Measurements from ENCODE around the gene TFRC. TPM values are rescaled to one million over a fixed set of nuclear protein-coding genes. Genes with fewer than 3 reads are reported as not detected.

TFRC gene
- total RNA-seq, 4 donors from 2014 or later, result 102 to 200 (median 126) TPM

GRCh38 chr3:196122021-196122687 lies 40.3 kb upstream of the TFRC start:
- no peaks in the 10 kb centered on the region for H3K36me3 ChIP-seq
- TF ChIP-seq CTCF (IDR thresholded peaks at IDR 0.05) (no peak), POLR2A (IDR thresholded peaks at IDR 0.05) (no peak)
- H3K4me3 ChIP-seq, result no peak overlapping the region
- no peaks in the 10 kb centered on the region for H3K9me3 ChIP-seq
- no peak overlapping the region for H3K27ac ChIP-seq
- no peak for DNase-seq
- H3K4me1 ChIP-seq, result peaks cover 0 to 11% (median 6%) of the 10 kb centered on the region in 4 donors
- no peaks in the 10 kb centered on the region for H3K27me3 ChIP-seq

- no peaks in the 10 kb centered on the region for H3K9me3 ChIP-seq
- no peaks in the 10 kb centered on the region for H3K27me3 ChIP-seq
- no peak overlapping the region for H3K27ac ChIP-seq
- H3K4me3 ChIP-seq, result no peak overlapping the region
- no peak for DNase-seq
- no peaks in the 10 kb centered on the region for H3K36me3 ChIP-seq
- TF ChIP-seq CTCF (IDR thresholded peaks at IDR 0.05), result no peak
- TF ChIP-seq POLR2A (IDR thresholded peaks at IDR 0.05), result no peak
- H3K4me1 ChIP-seq, result peaks cover 0 to 13% (median 5%) of the 10 kb centered on the region in 4 donors
Observed at GRCh38 chr3:196121066-196121465, 39.2 kb upstream of the TFRC start.

- Histone ChIP-seq H3K36me3 (no peaks in the 10 kb centered on the region), H3K27ac (no peak overlapping the region), H3K9me3 (no peaks in the 10 kb centered on the region), H3K27me3 (no peaks in the 10 kb centered on the region), H3K4me3 (no peak overlapping the region), H3K4me1 (peaks cover 0 to 14% (median 5%) of the 10 kb centered on the region in 4 donors)
- TF ChIP-seq POLR2A (IDR thresholded peaks at IDR 0.05) (no peak), CTCF (IDR thresholded peaks at IDR 0.05) (no peak)
- peak in 1 of 3 donors; percentile 47 for DNase-seq
Observed at GRCh38 chr3:196120291-196120951, 38.5 kb upstream of the TFRC start.

- no peaks in the 10 kb centered on the region for H3K27me3 ChIP-seq
- peaks cover 0 to 14% (median 5%) of the 10 kb centered on the region in 4 donors for H3K4me1 ChIP-seq
- no peak overlapping the region for H3K4me3 ChIP-seq
- DNase-seq, result peak in 1 of 3 donors; percentile 32
- no peaks in the 10 kb centered on the region for H3K36me3 ChIP-seq
- TF ChIP-seq POLR2A (IDR thresholded peaks at IDR 0.05) (no peak), CTCF (IDR thresholded peaks at IDR 0.05) (no peak)
- peak overlapping the region in 1 of 4 donors; percentile 18 for H3K27ac ChIP-seq
- no peaks in the 10 kb centered on the region for H3K9me3 ChIP-seq
Observed at GRCh38 chr3:196117809-196118208, 35.9 kb upstream of the TFRC start.

- peaks cover 0 to 10% (median 4%) of the 10 kb centered on the region in 4 donors for H3K4me1 ChIP-seq
- DNase-seq, result peak in 2 of 3 donors; percentile 58
- peak overlapping the region in 1 of 4 donors; percentile 50 for H3K27ac ChIP-seq
- H3K9me3 ChIP-seq, result no peaks in the 10 kb centered on the region
- TF ChIP-seq CTCF (IDR thresholded peaks at IDR 0.05), result no peak
- TF ChIP-seq POLR2A (IDR thresholded peaks at IDR 0.05), result no peak
- H3K36me3 ChIP-seq, result no peaks in the 10 kb centered on the region
- no peaks in the 10 kb centered on the region for H3K27me3 ChIP-seq
- H3K4me3 ChIP-seq, result no peak overlapping the region
Observed at GRCh38 chr3:196115678-196116083, 33.8 kb upstream of the TFRC start.
